22Rv1 (cell line): ENCODE measurements around the gene PPARD.

Source experiments
- H3K27ac ChIP-seq: fragments of 450-650 bp; 2 replicates; pipeline ENCODE4 v1.5.1; 2017
- ZFX ChIP-seq: fragments of 450-650 bp; IDR thresholded peaks from 2 replicates; pipeline ENCODE4 v1.6.1; 2017; ENCODE audit warnings: antibody characterized with exemption, borderline replicate concordance
- TF ChIP-seq, protein P1 (sequence below): fragments of 450-650 bp; IDR thresholded peaks from 2 replicates; pipeline ENCODE4 v1.5.1; 2017; ENCODE audit warnings: mild to moderate bottlenecking

PPARD gene

GRCh38 chr6:35445691-35446090 is 103.3 kb downstream of the PPARD start:
- TF ChIP-seq, protein P1, sequence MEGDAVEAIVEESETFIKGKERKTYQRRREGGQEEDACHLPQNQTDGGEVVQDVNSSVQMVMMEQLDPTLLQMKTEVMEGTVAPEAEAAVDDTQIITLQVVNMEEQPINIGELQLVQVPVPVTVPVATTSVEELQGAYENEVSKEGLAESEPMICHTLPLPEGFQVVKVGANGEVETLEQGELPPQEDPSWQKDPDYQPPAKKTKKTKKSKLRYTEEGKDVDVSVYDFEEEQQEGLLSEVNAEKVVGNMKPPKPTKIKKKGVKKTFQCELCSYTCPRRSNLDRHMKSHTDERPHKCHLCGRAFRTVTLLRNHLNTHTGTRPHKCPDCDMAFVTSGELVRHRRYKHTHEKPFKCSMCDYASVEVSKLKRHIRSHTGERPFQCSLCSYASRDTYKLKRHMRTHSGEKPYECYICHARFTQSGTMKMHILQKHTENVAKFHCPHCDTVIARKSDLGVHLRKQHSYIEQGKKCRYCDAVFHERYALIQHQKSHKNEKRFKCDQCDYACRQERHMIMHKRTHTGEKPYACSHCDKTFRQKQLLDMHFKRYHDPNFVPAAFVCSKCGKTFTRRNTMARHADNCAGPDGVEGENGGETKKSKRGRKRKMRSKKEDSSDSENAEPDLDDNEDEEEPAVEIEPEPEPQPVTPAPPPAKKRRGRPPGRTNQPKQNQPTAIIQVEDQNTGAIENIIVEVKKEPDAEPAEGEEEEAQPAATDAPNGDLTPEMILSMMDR, result no peak
- no peak for TF ChIP-seq ZFX
- no peak overlapping the region for H3K27ac ChIP-seq

DNA sequence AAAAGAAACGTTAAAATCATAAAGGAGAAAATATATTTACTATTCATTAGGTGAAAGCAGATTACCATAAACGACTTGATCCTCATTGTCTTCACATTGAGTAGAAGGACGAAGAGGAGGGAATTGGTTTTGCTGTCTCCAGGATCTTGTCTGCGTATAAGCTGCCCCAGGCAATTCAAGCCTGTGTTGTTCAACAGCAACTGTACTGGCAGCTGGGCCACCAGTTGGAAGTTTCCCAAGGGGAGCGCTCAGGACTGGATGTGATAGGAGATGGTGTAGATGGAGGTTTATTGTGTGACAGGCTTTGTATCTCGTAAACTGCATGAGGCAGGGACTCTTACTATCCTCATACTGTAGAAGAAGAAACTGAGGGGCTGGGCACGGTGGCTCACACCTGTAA is 105.8 kb downstream of the PPARD start:
- no peak overlapping the region for H3K27ac ChIP-seq
- TF ChIP-seq, protein P1, result no peak
- TF ChIP-seq ZFX, result no peak

DNA sequence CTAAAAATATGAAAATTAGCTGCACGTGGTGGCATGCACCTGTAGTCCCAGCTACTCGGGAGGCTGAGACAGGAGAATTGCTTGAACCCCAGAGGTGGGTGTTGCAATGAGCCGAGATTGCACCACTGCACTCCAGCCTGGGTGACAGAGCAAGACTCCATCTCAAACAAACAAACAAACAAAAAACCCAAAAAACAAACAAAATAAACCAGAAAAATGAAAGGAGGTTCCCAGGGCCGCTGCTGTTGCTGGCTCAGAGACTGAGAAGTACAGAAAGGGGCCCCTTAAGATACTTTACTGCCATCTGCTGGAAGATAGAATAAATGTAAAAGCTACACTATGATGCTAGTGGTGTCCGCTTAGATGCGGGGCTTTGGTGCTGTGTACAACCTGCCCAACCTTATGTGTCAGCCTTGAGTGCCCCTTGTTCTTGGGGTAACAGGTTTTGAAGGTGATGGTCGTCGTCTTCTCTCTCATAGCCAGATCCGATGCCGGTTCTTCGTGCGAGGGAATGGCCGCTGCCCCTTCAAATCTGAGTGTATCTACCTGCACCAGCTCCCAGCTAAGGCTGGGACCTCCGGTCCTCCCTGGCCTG is 107.0 kb downstream of the PPARD start:
- TF ChIP-seq ZFX, result no peak
- TF ChIP-seq, protein P1, result peak; percentile 82
- H3K27ac ChIP-seq, result no peak overlapping the region

DNA sequence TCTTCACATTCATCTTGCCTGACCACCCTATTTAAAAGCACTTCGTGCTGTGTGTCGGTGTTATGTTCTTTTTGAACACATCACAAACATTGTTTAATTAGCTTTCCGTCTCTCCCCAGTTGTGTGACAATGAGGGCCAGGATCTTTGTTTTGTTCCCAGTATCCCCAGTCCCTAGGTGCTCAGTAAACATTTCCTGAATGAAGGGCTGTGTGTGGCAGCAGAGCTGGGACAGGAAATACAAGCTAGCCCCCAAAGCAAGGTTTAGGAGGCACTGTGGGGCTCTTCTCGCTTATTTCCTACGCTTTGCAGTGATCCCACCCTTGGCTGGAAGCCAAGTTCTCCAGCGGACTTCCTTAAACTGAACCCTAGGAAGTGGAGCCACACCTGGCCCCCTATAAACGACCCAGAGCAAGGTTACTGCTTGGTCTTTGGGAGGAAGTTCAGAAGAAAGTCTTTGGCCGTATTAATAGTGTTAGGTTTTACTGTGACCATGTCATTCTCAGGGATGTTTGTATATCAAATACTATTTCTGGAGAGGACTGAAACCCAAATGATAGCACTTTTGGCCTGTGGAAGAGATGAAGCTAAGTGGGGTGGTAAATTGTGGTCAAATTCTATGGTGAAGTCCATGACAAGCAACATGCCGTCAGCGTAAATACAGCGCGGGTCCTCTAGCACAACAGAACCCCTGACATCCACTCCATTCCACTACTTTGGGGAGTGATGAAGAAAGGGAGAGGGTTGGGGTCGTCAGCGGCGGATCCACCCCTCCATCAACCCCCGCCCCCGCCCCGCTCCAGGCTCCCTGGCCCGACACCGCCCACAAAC is 109.2 kb downstream of the PPARD start:
- TF ChIP-seq ZFX, result no peak
- TF ChIP-seq, protein P1, result no peak
- H3K27ac ChIP-seq, result no peak overlapping the region

- peak within 1 kb of the TSS; percentile 59 for H3K27ac ChIP-seq
- no peak for TF ChIP-seq ZFX
- TF ChIP-seq, protein P1, result no peak
These were observed 110.1 kb downstream of the PPARD start, which contains the start of gene FANCE for GRCh38 chr6:35452183-35453090. TSS of gene FANCE (plus strand) at chr6:35452338. CDS start at chr6:35452546, 208 bp downstream.

- H3K27ac ChIP-seq, result peak overlapping the region; percentile 59; the same call in 1 of the 2 replicates
- TF ChIP-seq, protein P1, result no peak
- TF ChIP-seq ZFX, result no peak
These were observed 110.9 kb downstream of the PPARD start for GRCh38 chr6:35453236-35453635.
